Measurements from ENCODE around the gene SKP1. TPM values are rescaled to one million over a fixed set of nuclear protein-coding genes. Genes with fewer than 3 reads are reported as not detected.

The SKP1 gene
- total RNA-seq, 3 donors from 2014 or later (not counting 1 experiment from before 2014, with no cell fraction given): 301 to 338 (median 315) TPM

DNA sequence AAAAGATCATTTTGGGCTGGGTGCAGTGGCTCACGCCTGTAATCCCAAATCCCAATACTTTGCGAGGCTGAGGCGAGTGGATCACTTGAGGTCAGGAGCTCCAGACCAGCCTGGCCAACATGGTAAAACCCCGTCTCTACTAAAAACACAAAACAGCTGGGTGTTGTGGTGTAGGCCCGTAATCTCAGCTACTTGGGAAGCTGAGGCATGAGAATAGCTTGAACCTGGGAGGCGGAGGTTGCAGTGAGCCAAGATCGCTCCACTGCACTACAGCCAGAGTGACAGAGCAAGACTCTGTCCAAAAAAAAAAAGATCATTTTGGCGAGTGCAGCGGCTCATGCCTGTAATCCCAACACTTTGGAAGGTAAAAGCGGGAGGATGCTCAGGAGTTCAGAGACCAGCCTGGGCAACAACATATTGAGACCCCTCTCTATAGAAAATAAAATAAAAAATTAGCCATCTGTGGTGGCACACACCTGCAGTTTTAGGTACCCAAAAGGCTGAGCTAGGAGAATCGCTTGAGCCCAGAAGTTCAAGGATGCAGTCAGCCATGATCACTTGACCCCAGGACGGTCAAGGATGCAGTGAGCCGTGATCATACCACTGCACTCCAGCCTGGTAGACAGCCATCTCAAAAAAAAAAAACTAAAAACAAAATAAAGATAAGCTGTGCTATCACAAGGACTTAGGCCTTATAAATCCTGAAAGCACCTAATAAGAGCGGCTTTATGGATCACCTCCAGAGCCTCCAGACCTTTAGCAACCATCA lies 32.9 kb upstream of the SKP1 start:
- H3K4me3 Mint-ChIP-seq: no peak overlapping the region
- peaks cover 65 to 68% of the 10 kb centered on the region in 2 donors for H3K4me1 Mint-ChIP-seq
- no peaks in the 10 kb centered on the region for H3K9me3 Mint-ChIP-seq
- WGBS (ENCODE audit: insufficient coverage): 86% methylated on average over 14 of the region's 14 CpGs
- DNase-seq (no peak), ATAC-seq (no peak)
- TF ChIP-seq, protein P1, sequence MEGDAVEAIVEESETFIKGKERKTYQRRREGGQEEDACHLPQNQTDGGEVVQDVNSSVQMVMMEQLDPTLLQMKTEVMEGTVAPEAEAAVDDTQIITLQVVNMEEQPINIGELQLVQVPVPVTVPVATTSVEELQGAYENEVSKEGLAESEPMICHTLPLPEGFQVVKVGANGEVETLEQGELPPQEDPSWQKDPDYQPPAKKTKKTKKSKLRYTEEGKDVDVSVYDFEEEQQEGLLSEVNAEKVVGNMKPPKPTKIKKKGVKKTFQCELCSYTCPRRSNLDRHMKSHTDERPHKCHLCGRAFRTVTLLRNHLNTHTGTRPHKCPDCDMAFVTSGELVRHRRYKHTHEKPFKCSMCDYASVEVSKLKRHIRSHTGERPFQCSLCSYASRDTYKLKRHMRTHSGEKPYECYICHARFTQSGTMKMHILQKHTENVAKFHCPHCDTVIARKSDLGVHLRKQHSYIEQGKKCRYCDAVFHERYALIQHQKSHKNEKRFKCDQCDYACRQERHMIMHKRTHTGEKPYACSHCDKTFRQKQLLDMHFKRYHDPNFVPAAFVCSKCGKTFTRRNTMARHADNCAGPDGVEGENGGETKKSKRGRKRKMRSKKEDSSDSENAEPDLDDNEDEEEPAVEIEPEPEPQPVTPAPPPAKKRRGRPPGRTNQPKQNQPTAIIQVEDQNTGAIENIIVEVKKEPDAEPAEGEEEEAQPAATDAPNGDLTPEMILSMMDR (IDR thresholded peaks at IDR 0.05): no peak
- H3K9me3 ChIP-seq (ENCODE audit: control insufficient read depth, insufficient read depth, low read length): no peaks in the 10 kb centered on the region
- no peaks in the 10 kb centered on the region for H3K27me3 ChIP-seq (ENCODE audit: control insufficient read depth, insufficient read depth, low read length)
- no peak overlapping the region for H3K4me3 ChIP-seq (ENCODE audit: low read length)
- H3K4me1 ChIP-seq (ENCODE audit: control insufficient read depth, insufficient read depth, low read length): peaks cover 25% of the 10 kb centered on the region
- H3K27ac Mint-ChIP-seq: peak overlapping the region; percentile 46 to 48
- H3K27me3 Mint-ChIP-seq (ENCODE audit: low read depth in 2 of 2): no peaks in the 10 kb centered on the region
- intact Hi-C loops (cut with micrococcal nuclease): no loop called here
- peaks cover 6% of the 10 kb centered on the region for H3K36me3 ChIP-seq (ENCODE audit: control insufficient read depth, insufficient read depth, low read length)
- H3K36me3 Mint-ChIP-seq: no peaks in the 10 kb centered on the region
- no peak overlapping the region for H3K27ac ChIP-seq (ENCODE audit: low read length)

DNA sequence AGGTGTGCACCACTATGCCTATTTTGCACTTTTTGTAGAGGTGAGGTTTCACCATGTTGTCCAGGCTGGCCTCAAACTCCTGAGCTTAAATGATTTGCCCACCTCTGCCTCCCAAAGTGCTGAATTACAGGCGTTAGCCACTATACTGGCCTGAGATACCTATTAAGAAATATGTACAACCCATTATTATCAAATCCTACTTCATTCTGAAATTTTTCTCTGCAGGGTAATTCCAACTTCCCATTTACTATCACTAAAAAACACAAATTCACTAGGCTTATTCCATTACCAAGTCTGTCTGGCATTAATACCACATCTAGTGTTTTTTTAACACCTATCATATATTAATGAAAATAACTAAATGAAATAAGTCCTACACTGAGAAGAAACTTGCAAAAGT lies 30.9 kb upstream of the SKP1 start:
- H3K36me3 Mint-ChIP-seq: peaks cover 7% of the 10 kb centered on the region
- 87% methylated on average over 1 of the region's 1 CpG for WGBS (ENCODE audit: insufficient coverage)
- no peak overlapping the region for H3K4me3 Mint-ChIP-seq
- no peak overlapping the region for H3K27ac Mint-ChIP-seq
- TF ChIP-seq, protein P1 (IDR thresholded peaks at IDR 0.05): no peak
- intact Hi-C loops (cut with micrococcal nuclease): no loop called here
- Histone ChIP-seq H3K9me3 (ENCODE audit: control insufficient read depth, insufficient read depth, low read length) (no peaks in the 10 kb centered on the region), H3K27me3 (ENCODE audit: control insufficient read depth, insufficient read depth, low read length) (no peaks in the 10 kb centered on the region), H3K36me3 (ENCODE audit: control insufficient read depth, insufficient read depth, low read length) (peaks cover 14% of the 10 kb centered on the region), H3K4me3 (ENCODE audit: low read length) (no peak overlapping the region), H3K27ac (ENCODE audit: low read length) (no peak overlapping the region), H3K4me1 (ENCODE audit: control insufficient read depth, insufficient read depth, low read length) (peaks cover 18% of the 10 kb centered on the region)
- H3K9me3 Mint-ChIP-seq: no peaks in the 10 kb centered on the region
- ATAC-seq: no peak
- no peak for DNase-seq
- no peaks in the 10 kb centered on the region for H3K27me3 Mint-ChIP-seq (ENCODE audit: low read depth in 2 of 2)
- H3K4me1 Mint-ChIP-seq: peaks cover 59 to 65% of the 10 kb centered on the region in 2 donors

DNA sequence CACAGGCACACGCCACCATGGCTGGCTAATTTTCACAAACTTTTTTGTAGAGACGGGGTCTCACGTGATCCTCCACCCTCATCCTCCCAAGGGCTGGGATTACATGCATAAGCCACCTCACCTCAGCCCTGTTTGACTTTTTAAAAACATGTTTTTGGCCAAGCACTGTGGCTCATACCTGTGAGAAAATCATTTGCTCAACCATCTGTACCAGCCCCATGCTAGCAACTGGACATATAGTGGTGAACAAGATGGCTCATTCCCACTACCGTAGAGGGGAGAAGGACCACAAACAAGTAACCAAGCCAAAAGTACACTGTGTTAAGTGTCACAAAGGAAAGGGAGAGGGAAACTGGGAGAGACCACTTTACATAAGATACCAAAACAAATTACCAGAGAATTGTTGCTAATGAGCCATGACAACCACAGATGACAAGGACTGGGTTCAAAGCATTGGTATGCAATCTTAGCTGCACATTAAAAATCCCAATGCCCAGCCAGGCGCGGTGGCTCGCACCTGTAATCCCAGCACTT lies 29.9 kb upstream of the SKP1 start:
- Histone ChIP-seq H3K36me3 (ENCODE audit: control insufficient read depth, insufficient read depth, low read length) (peaks cover 19% of the 10 kb centered on the region), H3K27me3 (ENCODE audit: control insufficient read depth, insufficient read depth, low read length) (no peaks in the 10 kb centered on the region), H3K4me3 (ENCODE audit: low read length) (no peak overlapping the region), H3K4me1 (ENCODE audit: control insufficient read depth, insufficient read depth, low read length) (peaks cover 15% of the 10 kb centered on the region), H3K27ac (ENCODE audit: low read length) (no peak overlapping the region), H3K9me3 (ENCODE audit: control insufficient read depth, insufficient read depth, low read length) (no peaks in the 10 kb centered on the region)
- Mint-ChIP-seq H3K4me3 (no peak overlapping the region), H3K36me3 (peaks cover 16% of the 10 kb centered on the region), H3K9me3 (no peaks in the 10 kb centered on the region), H3K27ac (peak overlapping the region in 1 of 2 donors; percentile 11), H3K27me3 (ENCODE audit: low read depth in 2 of 2) (no peaks in the 10 kb centered on the region), H3K4me1 (peaks cover 59 to 66% of the 10 kb centered on the region in 2 donors)
- DNase-seq: no peak
- ATAC-seq: no peak
- WGBS (ENCODE audit: insufficient coverage): 87% methylated on average over 7 of the region's 7 CpGs
- TF ChIP-seq, protein P1 (IDR thresholded peaks at IDR 0.05): no peak
- intact Hi-C loops (cut with micrococcal nuclease): no loop called here

All from natural killer cell (primary cell).